GM18505 (cell line): ENCODE data around the gene PIKFYVE.
"Not testable (repeated sequence)": the region's sequence is repeated elsewhere in the genome, so short reads cannot be mapped to it uniquely, and the experiment has no call there.

Experiments
- ATAC-seq: cut with Tn5 transposase; IDR thresholded peaks from one replicate; pipeline ENCODE4 v1.9.1; 2021; ENCODE audit not compliant: unreplicated experiment
- POLR2A ChIP-seq: IDR thresholded peaks from 4 replicates; pipeline ENCODE4 v1.6.1; 2011; ENCODE audit warnings: borderline replicate concordance; ENCODE audit not compliant: insufficient read depth, insufficient read length; ENCODE audit errors: extremely low read depth

Gene PIKFYVE

DNA sequence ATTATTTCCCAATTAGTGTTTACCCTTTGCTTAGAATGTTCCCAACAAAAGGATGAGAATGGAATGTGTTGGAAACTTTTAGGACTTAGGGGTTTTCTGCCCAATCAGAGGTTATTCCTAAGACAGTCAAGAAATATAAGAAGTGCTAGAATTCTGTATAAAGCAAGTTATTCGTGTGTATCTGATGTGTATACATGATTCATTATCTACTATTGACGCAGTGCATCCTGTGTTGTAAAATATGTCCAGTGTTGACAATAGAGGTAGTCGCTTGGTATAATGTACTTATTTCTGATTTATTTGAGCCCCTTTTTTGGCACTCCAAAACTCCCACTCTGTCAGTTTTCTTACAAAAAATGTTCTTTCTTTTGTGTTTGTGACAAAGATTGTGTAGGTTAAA lies 881 bp downstream of the PIKFYVE start:
- ATAC-seq = no peak

DNA sequence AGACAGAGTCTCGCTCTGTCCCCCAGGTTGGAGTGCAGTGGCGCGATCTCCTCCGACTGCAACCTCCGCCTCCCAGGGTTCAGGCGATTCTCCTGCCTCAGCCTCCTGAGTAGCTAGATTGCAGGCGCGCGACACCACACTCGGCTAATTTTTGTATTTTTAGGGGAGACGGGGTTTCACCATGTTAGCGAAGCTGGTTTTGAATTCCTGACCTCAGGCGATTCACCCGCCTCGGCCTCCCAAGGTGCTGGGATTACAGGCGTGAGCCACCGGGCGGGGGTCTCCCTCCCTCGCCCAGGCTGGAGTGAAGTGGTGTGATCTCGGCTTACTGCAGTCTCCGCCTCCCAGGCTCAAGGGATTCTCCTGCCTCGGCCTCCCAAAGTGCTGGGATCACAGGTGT lies 1.5 kb downstream of the PIKFYVE start:
- ATAC-seq = not testable (repeated sequence)

More for the DNA sequence above, 881 bp downstream of the PIKFYVE start:
- TF ChIP-seq POLR2A = no peak

DNA sequence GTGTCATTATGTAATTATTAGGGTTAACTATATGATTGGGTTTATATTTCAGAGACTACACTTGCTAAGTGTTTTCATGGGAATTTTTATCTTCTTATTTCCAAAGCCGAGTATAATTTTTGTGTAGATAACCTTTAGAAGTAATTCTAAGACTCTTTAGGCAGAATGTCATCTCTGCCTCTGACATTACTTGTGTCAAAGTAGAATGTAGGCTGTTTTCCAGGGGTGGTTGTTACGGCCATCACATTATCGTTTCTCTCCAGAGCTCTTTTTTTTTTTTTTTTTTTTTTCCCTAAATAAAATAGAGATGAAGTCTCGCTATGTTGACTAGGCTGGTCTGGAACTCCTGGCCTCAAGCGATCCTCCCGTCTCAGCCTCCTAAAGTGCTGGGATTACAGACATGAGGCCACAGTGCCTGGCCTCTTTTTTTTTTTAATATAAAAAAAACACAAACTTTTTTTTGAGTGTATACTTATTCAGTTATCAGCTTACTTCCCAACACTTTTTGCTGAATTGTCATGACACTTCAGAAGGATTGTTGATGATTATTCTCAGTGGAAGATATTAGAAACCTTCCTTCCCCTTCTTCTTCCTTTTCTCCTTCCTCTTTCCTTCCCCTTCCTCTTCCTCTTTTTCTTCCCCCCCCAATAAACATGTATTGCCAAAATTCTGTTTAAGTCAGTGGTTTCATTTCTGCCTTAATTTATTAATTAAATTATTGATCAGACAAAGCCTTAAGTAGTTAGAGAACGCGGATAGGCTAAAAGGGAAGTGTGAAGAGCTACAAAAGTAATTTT lies 2.3 kb downstream of the PIKFYVE start:
- no peak for ATAC-seq
- TF ChIP-seq POLR2A = no peak

DNA sequence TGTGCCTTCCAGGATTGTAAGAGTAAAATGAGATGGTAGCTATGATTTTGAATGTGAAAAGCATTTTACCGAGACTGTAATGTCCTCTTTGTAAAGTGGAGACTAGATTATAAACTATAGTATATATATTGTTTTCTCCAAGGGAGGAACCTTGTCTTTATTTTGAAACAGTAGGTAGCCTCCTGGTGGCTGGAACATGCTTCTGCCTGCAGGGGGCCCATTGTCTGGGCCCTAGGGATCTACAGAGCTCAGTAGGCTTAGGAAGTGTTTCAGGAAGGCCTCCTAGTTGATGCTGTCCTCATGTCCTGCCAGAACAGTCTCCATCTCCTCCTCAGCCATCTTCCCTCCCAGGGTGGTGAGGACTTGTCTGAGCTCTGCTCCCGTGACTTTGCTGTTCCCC lies 3.0 kb downstream of the PIKFYVE start:
- no peak for ATAC-seq
- no peak for TF ChIP-seq POLR2A

DNA sequence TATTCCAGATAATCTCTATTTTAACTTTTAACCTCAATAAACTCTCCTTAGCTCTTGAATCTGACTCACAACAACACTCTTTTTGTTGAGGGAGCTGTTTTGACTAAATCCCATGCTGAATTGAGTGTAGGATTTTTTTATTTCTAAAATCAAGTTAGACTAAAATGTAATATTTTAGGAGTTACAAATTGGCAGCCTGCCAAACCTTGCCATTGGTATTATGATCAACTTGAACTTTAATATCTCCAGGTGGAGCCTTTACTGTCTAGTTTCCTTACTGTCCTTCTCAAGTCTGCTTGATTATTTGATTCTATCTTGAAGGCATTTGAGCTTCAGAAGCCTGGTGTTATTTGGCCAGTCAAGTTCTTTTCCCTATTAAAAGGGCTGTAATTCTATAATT lies 8.7 kb downstream of the PIKFYVE start:
- no peak for ATAC-seq
- no peak for TF ChIP-seq POLR2A

DNA sequence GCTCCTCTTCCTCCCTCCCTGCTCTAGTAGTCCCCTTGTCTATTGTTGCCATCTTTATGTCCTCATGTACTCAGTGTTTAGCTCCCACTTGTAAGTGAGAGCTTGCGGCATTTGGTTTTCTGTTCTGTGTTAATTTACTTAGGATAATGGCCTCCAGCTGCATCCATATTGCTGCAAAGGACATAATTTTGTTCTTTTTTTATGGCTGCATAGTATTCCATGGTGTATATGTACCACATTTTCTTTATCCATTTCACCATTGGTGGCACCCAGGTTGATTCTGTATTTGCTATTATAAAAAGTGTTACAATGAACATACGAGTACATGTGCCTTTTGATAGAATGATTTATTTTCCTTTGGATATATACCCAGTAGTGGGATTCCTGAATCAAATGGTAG lies 12.5 kb downstream of the PIKFYVE start:
- ATAC-seq = no peak
- TF ChIP-seq POLR2A = no peak

DNA sequence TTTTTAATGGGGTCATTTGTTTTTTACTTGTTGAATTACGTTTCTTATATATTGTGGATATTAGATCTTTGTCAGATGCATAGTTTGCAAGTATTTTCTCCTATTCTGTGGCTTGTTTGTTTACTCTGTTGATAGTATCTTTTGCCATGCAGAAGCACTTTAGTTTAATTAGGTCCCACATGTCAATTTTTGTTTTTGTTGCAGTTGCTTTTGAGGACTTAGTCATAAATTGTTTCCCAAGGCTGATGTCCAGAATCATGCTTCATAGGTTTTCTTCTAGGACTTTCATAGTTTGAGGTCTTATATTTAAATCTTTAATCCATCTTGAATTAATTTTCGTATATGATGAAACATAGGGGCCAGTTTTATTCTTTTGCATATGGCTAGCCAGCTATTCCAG lies 13.2 kb downstream of the PIKFYVE start:
- TF ChIP-seq POLR2A = no peak
- ATAC-seq = no peak

DNA sequence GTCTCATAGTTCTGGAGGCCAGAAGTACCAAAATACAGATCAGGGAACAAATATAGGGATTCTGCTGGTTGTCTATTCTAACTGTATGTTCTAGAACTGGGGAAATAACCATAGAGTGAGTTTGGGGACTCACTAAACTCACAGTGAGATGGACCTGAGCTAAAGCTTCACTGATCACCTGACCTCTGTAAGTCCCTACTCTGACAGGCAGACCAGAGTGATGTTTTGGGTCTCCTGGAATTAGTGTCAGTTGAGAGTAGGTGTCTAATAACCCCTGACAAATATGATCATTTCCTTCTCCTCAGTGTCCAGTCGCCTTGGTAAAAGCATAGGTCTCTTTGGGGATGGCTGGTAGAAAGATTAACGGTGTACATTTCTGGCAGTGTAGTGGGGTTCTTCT lies 14.2 kb downstream of the PIKFYVE start:
- no peak for TF ChIP-seq POLR2A
- ATAC-seq = no peak

DNA sequence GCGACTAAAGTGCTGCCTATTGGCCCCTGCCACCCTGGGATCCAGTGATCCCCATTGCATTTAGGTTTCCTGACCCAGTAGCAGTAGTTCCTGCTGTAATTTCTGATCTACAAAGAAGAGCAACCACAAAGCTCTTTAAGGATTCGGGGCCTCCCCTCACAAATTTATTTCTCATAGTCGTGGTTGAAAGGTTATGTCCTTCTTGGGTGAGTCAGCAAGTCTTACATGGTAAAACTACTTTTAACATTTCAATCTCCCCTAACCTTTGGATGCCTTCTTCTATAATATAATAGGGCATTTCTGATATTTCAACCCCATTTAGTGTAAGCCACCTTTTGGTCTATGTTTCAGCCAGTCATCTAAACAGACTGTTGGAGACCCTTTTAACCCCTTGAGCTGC lies 14.9 kb downstream of the PIKFYVE start:
- no peak for TF ChIP-seq POLR2A
- ATAC-seq = no peak

DNA sequence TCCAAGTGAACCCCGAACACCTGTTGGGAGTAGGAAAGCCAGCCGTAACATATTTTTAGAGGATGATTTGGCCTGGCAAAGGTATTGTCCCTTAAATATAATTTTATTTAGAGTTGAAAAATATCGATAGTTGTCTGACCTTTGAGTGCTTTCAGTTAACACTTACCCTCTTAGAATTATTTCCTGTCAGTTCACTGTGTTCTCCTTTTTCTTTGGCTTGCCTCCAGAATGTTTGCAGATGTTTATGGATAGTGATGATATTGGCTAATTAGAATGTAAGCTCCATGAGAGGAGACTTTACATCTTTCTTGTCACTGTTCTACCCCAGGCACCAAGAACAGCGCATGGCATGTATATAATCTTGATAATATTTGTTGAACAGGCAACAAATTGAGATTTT lies 19.8 kb downstream of the PIKFYVE start:
- TF ChIP-seq POLR2A = no peak
- ATAC-seq = no peak

DNA sequence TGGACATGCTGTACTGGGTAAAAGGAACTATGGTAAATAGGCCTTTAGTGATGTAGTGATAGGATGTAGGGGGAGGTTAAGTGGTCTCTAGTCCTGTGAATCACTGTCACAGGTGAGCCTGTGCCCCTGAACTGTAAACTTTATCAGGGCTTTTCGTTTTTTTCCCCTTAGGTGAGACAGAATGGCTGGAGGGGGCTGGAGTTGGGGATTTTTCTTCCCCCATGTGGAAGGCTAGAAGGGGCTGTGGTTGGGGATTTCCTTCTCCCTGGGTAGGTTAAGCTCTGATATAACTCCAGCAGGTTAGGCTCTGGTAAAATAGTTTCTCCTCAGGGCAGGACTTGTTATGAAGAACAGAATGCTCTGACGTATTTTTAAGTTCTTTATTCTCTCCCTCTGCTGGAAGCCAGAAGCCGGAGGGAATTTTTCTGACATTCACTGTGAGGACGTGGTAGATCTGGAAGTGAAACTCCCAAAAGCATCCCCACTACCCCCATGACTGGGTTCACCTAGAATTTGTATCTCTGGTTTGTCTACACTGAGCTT lies 28.5 kb downstream of the PIKFYVE start:
- no peak for TF ChIP-seq POLR2A
- ATAC-seq = peak; percentile 58

DNA sequence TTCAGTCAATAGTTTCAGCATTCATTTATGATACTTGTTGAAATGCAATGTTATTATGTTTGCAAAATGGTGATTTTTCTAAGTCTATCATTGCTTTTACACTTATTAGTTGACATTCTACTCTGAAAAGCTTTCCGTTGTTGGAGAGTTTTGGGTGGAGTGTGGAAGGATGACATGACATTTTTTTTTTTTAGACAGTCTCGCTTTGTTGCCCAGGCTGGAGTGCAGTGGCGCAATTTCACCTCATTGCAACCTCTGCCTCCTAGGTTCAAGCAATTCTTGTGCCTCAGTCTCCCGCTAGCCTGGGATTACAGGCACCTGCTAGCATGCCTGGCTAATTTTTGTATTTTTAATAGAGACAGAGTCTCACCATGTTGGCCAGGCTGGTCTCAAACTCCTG lies 29.8 kb downstream of the PIKFYVE start:
- TF ChIP-seq POLR2A = no peak
- no peak for ATAC-seq

DNA sequence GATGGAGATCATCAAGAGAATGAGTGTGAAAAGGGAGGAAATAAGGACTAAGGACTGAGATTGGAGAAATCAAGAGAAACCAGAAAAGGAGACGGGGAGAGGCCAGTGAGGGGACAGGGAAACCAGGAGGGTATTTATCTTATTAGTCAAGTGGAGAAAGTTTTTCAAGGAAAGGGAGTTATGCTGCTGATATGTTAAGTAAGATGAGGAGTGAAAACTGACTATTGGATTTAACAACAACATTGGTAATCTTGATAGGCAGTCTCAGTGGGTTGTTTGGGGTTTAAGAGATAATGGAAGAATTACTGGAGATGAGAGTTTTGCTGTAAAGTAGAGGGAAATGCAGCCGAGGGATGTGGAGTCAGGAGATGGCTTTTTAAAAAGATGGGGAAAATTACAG lies 30.6 kb downstream of the PIKFYVE start:
- TF ChIP-seq POLR2A = no peak

DNA sequence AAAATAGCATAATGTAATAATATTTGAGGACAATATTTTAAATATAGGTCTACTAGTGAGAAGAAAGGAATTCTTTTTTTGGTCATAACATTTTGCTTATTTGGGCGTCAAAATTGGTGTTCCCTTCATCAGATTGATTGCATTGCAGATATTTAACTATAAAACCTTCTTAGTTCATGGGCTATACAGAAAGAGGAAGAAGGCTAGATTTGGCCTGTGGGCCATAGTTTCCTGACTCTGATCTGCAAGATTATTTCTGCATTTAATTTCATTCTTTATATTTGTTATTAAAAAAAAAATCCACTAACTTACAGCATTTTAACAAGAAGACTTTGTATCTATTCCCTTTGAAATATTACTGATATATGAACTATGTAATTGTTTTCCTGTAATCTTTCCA lies 31.9 kb downstream of the PIKFYVE start:
- ATAC-seq = no peak
- no peak for TF ChIP-seq POLR2A

More for the DNA sequence above, 30.6 kb downstream of the PIKFYVE start:
- ATAC-seq = no peak
